OCI-LY1 (cell line): Measurements from ENCODE around the gene UBR4.

Experiments used
- H2AFZ ChIP-seq: fragments of 200-600 bp; sonication (generic), shearing (Covaris generic); 2 replicates; pipeline ENCODE4 v1.6.0; 2014; ENCODE audit warnings: antibody characterized with exemption, mild to moderate bottlenecking, low read length
- H3F3A ChIP-seq: fragments of 200-600 bp; sonication (generic), shearing (Covaris generic); 2 replicates; pipeline ENCODE4 v1.6.0; 2014; ENCODE audit warnings: mild to moderate bottlenecking, antibody characterized with exemption, low read length, moderate library complexity; ENCODE audit not compliant: insufficient read depth
- H3K27ac ChIP-seq: fragments of 200-600 bp; sonication (generic); 2 replicates; pipeline ENCODE4 v1.5.1; 2014; ENCODE audit warnings: low read length, mixed run types, mild to moderate bottlenecking, low read depth; ENCODE audit not compliant: poor library complexity, severe bottlenecking
- H3K27me3 ChIP-seq: fragments of 200-600 bp; sonication (generic); 2 replicates; pipeline ENCODE4 v1.6.0; 2014; ENCODE audit warnings: antibody characterized with exemption, mild to moderate bottlenecking, low read length, moderate library complexity; ENCODE audit not compliant: insufficient read depth
- H3K36me3 ChIP-seq: fragments of 200-600 bp; sonication (generic); 2 replicates; pipeline ENCODE4 v1.6.1; 2014; ENCODE audit warnings: mild to moderate bottlenecking, antibody characterized with exemption, low read length, moderate library complexity, mixed read lengths; ENCODE audit not compliant: insufficient read depth
- H3K4me1 ChIP-seq: fragments of 200-600 bp; sonication (generic); 2 replicates; pipeline ENCODE4 v1.5.1; 2014; ENCODE audit warnings: mild to moderate bottlenecking, low read length, moderate library complexity; ENCODE audit not compliant: insufficient read depth, severe bottlenecking
- H3K4me2 ChIP-seq: fragments of 200-600 bp; sonication (generic), shearing (Covaris generic); 2 replicates; pipeline ENCODE4 v1.6.1; 2014; ENCODE audit warnings: low read length
- H3K4me3 ChIP-seq: fragments of 200-600 bp; sonication (generic); 2 replicates; pipeline ENCODE4 v1.5.1; 2014; ENCODE audit warnings: low read length, low read depth, mild to moderate bottlenecking, mixed read lengths; ENCODE audit not compliant: poor library complexity, severe bottlenecking
- H3K79me2 ChIP-seq: fragments of 200-600 bp; shearing (Covaris generic); 2 replicates; pipeline ENCODE4 v1.6.1; 2016; ENCODE audit warnings: mixed run types, low read length, mixed read lengths; ENCODE audit not compliant: insufficient read depth
- H3K9ac ChIP-seq: fragments of 200-600 bp; sonication (generic), shearing (Covaris generic); 2 replicates; pipeline ENCODE4 v1.6.1; 2014; ENCODE audit warnings: mild to moderate bottlenecking, low read length, mixed read lengths
- H3K9me2 ChIP-seq: fragments of 200-600 bp; sonication (generic), shearing (Covaris generic); 2 replicates; pipeline ENCODE4 v1.6.1; 2014; ENCODE audit warnings: low read depth, mild to moderate bottlenecking, low read length, mixed read lengths
- H3K9me3 ChIP-seq: fragments of 200-600 bp; shearing (Covaris generic); 2 replicates; pipeline ENCODE4 v1.6.1; 2014; ENCODE audit warnings: low read length, mixed read lengths
- H4K20me1 ChIP-seq: fragments of 200-600 bp; sonication (generic), shearing (Covaris generic); 2 replicates; pipeline ENCODE4 v1.6.0; 2016; ENCODE audit warnings: mild to moderate bottlenecking, low read length; ENCODE audit not compliant: insufficient read depth
- CTCF ChIP-seq: fragments of 200-600 bp; sonication (generic), shearing (Covaris generic); IDR thresholded peaks from 2 replicates; pipeline ENCODE4 v1.5.1; 2017; ENCODE audit warnings: mild to moderate bottlenecking, antibody characterized with exemption, low read length, moderate library complexity, mixed read lengths
- EZH2 ChIP-seq: fragments of 200-600 bp; sonication (generic), shearing (Covaris generic); IDR thresholded peaks from 2 replicates; pipeline ENCODE4 v1.8.0; 2017; ENCODE audit warnings: borderline replicate concordance, mixed run types, mild to moderate bottlenecking, antibody characterized with exemption, low read length, moderate library complexity, mixed read lengths

Gene UBR4

DNA sequence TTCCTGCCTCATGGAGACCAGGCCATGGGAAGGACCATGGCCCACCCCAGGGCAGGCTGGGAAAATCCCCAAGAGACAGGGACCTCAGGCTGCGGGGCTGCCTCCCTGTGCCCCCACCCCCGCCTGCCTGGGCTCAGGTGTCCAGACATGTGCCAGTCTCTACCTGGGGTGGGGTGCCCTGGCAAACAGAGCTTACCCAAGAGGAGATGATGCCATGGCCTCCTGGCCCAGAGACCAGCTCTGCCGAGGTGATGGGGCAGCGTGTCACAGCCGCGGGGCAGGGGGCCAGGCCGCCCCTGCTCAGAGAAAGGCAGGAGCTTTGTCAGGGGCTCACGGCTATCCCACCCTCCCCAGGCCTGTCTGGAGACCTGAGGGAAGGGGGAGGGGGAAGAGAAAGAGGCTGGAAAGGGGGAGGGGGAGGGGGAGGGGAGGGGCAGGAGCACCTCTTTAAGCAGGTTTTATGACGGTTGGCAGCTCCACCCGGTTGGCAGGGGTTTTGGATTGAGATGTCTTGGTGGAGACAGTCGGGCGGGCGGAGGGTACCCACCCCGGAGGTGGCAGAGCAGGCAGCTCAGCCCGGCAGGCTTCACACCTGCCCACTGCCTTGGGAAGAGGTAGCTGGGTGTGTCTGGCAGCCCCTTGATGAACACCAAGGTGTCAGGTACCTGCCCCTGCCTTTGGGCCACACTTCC is 152.1 kb downstream of the UBR4 start:
- no peak overlapping the region for H3K4me2 ChIP-seq
- no peaks in the 10 kb centered on the region for H3K27me3 ChIP-seq
- no peaks in the 10 kb centered on the region for H3K4me1 ChIP-seq
- H2AFZ ChIP-seq: no peak overlapping the region
- H3K79me2 ChIP-seq: no peaks in the 10 kb centered on the region
- H3K36me3 ChIP-seq: no peaks in the 10 kb centered on the region
- no peak overlapping the region for H3K27ac ChIP-seq
- TF ChIP-seq CTCF (no peak), EZH2 (no peak)
- no peaks in the 10 kb centered on the region for H3K9me2 ChIP-seq
- H3K9ac ChIP-seq: no peak overlapping the region
- H3F3A ChIP-seq: no peaks in the 10 kb centered on the region
- H4K20me1 ChIP-seq: no peaks in the 10 kb centered on the region
- no peaks in the 10 kb centered on the region for H3K9me3 ChIP-seq
- no peak overlapping the region for H3K4me3 ChIP-seq

- Histone ChIP-seq H3F3A (no peaks in the 10 kb centered on the region), H3K9ac (no peak overlapping the region), H3K27me3 (no peaks in the 10 kb centered on the region; the same call in 1 of the 2 replicates), H3K9me2 (no peaks in the 10 kb centered on the region), H3K27ac (no peak overlapping the region), H3K4me3 (no peak overlapping the region), H3K9me3 (no peaks in the 10 kb centered on the region), H3K4me2 (no peak overlapping the region), H3K36me3 (no peaks in the 10 kb centered on the region), H2AFZ (no peak overlapping the region), H3K79me2 (no peaks in the 10 kb centered on the region), H4K20me1 (no peaks in the 10 kb centered on the region), H3K4me1 (no peaks in the 10 kb centered on the region)
- TF ChIP-seq CTCF (no peak; the same call in 1 of the 2 replicates), EZH2 (no peak)
Measured at GRCh38 chr1:19057182-19057779, 152.8 kb downstream of the UBR4 start.

GRCh38 chr1:19055701-19056100 is 154.4 kb downstream of the UBR4 start:
- H3K4me2 ChIP-seq: no peak overlapping the region
- H4K20me1 ChIP-seq: no peaks in the 10 kb centered on the region
- TF ChIP-seq CTCF (no peak), EZH2 (no peak)
- no peak overlapping the region for H3K4me3 ChIP-seq
- no peaks in the 10 kb centered on the region for H3K9me3 ChIP-seq
- H2AFZ ChIP-seq: no peak overlapping the region
- H3K9me2 ChIP-seq: no peaks in the 10 kb centered on the region
- no peaks in the 10 kb centered on the region for H3K79me2 ChIP-seq
- no peak overlapping the region for H3K27ac ChIP-seq
- no peaks in the 10 kb centered on the region for H3K36me3 ChIP-seq
- no peak overlapping the region for H3K9ac ChIP-seq
- no peaks in the 10 kb centered on the region; the same call in 1 of the 2 replicates for H3K27me3 ChIP-seq
- H3K4me1 ChIP-seq: no peaks in the 10 kb centered on the region
- no peaks in the 10 kb centered on the region for H3F3A ChIP-seq
